Hematopoietic multipotent progenitor cell treated with erythropoietin and hydrocortisone succinate and interleukin-3 and kit ligand, for 4 days (in vitro differentiated cells): Measurements from ENCODE around the gene HCAR3.
A peak's percentile ranks its signal among the peaks of the same experiment; 100 is the strongest.
"Not testable (repeated sequence)": the region's sequence is repeated elsewhere in the genome, so short reads cannot be mapped to it uniquely, and the experiment has no call there.

Experiments
- DNase-seq: peaks from one replicate; pipeline ENCODE4 v3.0.0-alpha.2; 2015

HCAR3 gene

DNA sequence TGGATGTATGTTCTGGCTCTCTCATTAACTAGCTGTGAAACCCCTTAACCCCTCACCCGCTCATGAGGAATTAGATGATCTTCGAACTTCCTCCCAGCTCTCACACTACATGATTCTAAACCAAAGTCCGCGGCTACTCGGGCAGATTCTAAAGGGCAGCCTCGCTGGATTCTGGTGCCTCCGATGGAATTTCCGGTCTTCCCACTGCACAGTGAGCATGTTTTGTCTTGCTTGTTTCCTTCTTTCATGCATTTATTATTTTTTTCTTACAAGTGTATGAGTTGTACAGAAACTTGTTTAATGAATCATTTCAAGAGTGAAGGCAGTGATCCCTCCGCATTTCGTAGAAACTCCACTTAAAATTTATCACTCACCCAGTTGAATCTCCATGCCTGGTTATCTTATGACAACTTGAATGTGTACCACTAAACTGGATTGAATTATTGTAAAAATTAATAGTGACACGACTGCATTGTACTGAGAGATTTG, 4.5 kb upstream of the HCAR3 start:
- no peak for DNase-seq

DNA sequence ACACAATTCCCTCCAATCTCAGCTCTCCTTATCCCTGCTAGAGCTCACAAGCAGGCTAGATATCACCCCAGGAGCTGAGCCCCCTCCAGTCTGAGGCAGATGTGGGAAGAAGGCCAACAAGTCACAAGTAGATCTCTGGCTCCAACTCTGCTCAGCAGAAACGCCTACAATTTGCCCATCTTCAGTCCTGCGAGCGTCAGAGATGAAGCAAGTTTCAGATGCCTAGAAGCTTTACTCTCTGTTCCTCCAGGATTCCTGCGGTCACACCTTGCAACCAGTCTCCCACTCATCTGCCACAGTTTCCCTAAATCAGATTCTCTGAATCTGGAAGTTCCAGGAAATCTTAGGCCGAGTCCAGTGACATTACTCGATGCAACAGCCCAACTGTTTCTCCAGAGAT, 1.4 kb downstream of the HCAR3 start:
- not testable (repeated sequence) for DNase-seq

DNA sequence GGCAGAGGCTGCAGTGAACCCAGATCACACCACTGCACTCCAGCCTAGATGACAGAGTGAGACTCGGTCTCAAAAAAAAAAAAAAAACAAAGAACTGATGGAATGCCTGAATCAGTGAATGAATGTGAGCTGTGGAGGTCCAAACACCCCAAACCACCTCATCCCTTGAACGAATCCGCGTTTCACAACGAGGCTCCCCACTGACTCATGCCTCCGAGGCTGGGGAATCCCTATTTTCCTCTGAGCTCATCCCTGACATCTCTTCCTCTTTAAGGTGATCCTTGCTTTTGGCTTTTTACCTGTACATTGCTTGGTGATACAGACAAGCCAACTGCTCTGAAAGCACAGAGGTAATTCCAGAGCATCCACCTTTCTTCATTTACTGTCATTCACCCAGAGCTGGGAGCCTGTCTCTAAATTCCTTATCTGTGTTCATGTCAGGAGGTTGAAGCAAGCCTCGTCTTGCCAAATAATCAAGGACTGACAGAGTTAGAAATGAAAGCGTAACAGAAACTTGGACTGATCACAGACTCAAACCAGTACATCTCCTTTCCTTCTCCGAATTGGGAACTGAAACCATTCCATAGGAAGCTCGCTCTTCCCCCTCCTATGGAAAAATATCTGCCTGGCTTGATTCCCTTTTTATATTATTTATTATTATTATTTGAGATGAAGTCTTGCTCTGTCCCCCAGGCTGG, 3.0 kb downstream of the HCAR3 start:
- DNase-seq, result not testable (repeated sequence)

- peak; percentile 55 for DNase-seq
Measured at GRCh38 chr12:122711266-122711665, 5.3 kb downstream of the HCAR3 start.

DNA sequence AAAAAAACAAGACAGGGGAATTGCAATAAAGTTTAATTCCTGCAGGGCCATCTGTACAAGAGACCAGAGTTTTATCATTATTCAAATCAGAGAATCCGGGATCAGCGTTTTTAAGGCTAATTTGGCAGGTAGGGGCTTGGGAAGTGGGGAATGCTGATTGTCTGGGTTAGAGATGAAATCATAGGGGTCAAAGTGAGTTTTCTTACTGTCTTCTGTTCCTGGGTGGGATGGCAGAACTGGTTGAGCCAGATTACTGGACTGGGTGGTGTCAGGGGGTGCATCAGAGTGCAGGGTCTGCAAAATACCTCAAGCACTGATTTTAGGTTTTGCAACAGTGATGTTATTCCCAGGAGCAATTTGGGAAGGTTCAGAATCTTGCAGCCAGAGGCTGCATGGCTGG, 6.3 kb downstream of the HCAR3 start:
- not testable (repeated sequence) for DNase-seq

GRCh38 chr12:122709287-122709686, 7.3 kb downstream of the HCAR3 start:
- DNase-seq, result not testable (repeated sequence)

- DNase-seq, result not testable (repeated sequence)
Measured at GRCh38 chr12:122703841-122704240, 12.8 kb downstream of the HCAR3 start.

GRCh38 chr12:122702890-122703611, 13.6 kb downstream of the HCAR3 start, which contains the start of gene HCAR2:
HCAR2 (minus strand) TSS chr12:122703357; CDS start chr12:122703283, 74 bp downstream.
- peak; percentile 55 for DNase-seq

DNA sequence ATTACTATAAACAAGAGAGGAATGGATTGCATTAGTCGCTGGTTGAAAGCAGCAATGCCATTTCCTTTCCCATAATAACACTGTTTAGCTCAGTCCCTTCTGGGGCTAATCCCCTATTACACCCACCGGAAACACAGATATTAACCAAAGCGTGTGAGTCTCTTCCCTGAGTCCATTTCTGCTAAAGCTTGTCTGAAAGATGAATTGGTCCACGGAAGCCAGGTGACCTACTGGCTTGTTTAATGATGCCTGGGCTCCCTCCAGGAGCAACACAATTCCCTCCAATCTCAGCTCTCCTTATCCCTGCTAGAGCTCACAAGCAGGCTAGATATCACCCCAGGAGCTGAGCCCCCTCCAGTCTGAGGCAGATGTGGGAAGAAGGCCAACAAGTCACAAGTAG, 15.1 kb downstream of the HCAR3 start:
- DNase-seq, result not testable (repeated sequence)

GRCh38 chr12:122700038-122700710, 16.4 kb downstream of the HCAR3 start:
- DNase-seq, result not testable (repeated sequence)

DNA sequence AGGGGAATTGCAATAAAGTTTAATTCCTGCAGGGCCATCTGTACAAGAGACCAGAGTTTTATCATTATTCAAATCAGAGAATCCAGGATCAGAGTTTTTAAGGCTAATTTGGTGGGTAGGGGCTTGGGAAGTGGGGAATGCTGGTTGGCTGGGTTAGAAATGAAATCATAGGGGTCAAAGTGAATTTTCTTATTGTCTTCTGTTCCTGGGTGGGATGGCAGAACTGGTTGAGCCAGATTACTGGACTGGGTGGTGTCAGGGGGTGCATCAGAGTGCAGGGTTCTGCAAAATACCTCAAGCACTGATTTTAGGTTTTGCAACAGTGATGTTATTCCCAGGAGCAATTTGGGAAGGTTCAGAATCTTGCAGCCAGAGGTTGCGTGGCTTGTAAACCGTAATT, 19.7 kb downstream of the HCAR3 start:
- DNase-seq, result not testable (repeated sequence)

DNA sequence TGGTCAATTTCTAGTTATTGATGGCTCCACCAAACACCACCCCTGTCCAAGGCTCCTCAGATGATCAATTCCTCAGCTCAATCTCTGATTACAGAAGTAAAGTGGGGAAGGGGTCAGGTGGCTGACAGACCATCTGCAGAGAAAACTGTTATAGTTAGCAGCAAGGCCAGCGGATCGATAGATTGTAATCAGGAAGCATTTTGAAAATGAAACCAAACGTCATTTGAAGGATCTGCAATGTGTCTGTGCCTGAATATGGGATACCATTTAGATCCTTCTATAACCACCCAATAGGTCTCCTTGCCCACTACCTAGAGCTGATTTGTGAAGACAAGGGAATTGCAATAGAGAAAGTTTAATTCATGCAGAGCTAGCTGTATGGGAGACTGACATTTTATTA, 25.0 kb downstream of the HCAR3 start:
- DNase-seq, result no peak

GRCh38 chr12:122688291-122688690, 28.3 kb downstream of the HCAR3 start:
- DNase-seq, result no peak

DNA sequence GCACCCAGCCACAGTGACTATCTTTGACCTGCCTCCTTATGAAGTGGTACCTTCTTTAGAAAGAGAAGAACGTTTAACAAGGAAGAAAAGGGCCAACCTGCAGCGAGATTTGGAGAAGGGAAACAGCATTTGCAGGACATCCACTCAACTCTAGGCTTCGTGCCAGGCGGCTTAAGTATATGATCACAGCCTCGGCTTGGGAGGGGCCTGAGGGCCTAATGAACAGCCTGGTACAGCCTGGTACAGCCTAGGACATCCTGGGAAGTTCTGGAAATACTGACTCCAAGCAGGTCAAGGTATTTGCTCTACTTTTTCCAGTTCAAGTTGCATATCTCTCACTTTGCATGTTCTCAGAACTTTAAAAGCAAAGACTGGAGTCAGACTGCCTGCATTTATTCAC, 29.5 kb downstream of the HCAR3 start:
- DNase-seq, result no peak

GRCh38 chr12:122686538-122686937, 30.1 kb downstream of the HCAR3 start:
- DNase-seq, result no peak

DNA sequence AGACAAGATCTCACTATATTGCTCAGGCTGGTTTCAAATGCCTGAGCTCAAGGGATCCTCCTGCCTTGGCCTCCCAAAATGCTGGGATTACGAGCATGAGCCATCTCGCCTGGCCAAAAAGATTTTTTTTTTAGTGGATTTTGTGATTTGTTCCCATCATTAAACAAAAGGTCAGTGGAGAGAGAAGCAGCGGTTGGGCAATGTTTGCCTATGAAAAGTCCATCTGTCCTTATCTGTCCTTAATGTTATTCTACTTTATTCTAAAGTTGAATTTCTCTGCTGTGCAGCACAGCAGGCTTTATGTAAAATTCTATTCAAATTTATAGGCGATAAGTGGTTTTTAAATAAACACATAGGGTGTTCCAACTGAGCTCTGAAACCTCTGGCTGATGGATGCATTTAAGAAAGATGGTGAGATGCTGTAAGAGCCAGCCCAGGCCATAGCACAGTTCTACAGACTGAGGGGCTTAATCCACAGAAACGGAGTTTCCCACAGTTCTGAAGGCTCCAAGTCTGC, 32.3 kb downstream of the HCAR3 start:
- no peak for DNase-seq

- DNase-seq, result peak; percentile 73
Measured at GRCh38 chr12:122681814-122682213, 34.8 kb downstream of the HCAR3 start.

DNA sequence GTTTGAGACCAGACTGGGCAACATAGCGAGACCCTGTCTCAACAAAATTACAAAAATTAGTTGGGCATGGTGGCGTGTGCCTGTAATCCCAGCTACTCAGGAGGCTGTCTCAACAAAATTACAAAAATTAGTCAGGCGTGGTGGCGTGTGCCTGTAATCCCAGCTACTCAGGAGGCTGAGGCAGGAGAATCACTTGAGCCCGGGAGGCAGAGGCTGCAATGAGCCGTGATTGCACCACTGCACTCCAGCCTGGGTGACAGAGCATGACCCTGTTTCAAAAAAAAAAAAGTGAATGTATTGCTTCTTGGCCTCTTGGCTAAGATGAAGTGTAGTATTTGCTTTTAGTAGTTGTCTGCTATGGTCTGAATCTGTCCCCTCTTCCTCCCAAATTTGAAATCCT, 35.6 kb downstream of the HCAR3 start:
- not testable (repeated sequence) for DNase-seq

DNA sequence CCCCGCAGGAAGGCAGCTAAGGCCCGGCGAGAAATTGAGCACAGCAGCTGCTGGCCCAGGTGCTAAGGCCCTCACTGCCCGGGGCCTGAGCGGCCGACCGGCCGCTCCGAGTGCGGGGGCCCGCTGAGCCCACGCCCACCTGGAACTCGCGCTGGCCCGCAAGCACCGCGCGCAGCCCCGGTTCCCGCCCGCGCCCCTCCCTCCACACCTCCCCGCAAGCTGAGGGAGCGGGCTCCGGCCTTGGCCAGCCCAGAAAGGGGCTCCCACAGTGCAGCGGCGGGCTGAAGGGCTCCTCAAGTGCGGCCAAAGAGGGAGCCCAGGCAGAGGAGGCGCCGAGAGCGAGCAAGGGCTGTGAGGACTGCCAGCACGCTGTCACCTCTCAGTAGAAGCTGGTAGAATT, 39.8 kb downstream of the HCAR3 start:
- not testable (repeated sequence) for DNase-seq

- DNase-seq, result not testable (repeated sequence)
Measured at GRCh38 chr12:122676015-122676414, 40.6 kb downstream of the HCAR3 start.

- no peak for DNase-seq
Measured at GRCh38 chr12:122672515-122672914, 44.1 kb downstream of the HCAR3 start.

GRCh38 chr12:122669397-122670070, 47.1 kb downstream of the HCAR3 start:
- no peak for DNase-seq

DNA sequence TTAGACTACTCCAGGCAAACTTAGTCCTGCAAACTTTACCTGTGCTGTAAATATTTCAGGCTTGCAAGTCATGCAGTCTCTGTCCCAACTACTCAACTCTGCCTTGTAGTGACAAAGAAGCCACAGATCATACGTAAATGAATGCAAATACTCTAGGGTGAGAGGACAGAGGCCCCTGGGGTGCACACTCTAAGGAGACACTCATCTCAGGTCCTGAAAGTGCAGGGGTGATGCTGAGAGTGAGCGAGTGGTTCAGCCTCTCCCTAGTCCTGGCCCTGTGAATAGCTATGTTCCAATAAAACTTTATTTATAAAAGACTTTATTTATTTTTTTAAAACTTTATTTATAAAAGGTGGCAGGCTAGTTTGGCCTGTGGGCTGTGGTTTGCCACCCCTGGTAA, 48.3 kb downstream of the HCAR3 start:
- DNase-seq, result no peak
